CD4-positive, alpha-beta T cell treated with Interleukin-10 for 1 hour (primary cell): ENCODE data around the gene SHKBP1.
"Not testable (repeated sequence)": the region's sequence is repeated elsewhere in the genome, so short reads cannot be mapped to it uniquely, and the experiment has no call there.

Experiments used
- DNase-seq: peaks from one replicate; pipeline ENCODE4 v3.0.0-alpha.2; 2020

The SHKBP1 gene

GRCh38 chr19:40555978-40556689, 20.5 kb upstream of the SHKBP1 start:
- no peak for DNase-seq

GRCh38 chr19:40556953-40557530, 19.6 kb upstream of the SHKBP1 start:
- no peak for DNase-seq

GRCh38 chr19:40559394-40559793, 17.3 kb upstream of the SHKBP1 start:
- DNase-seq = no peak

GRCh38 chr19:40560092-40560507, 16.6 kb upstream of the SHKBP1 start:
- DNase-seq = no peak

- DNase-seq = no peak
These were observed 14.7 kb upstream of the SHKBP1 start for GRCh38 chr19:40561947-40562346.

- DNase-seq = not testable (repeated sequence)
These were observed 12.1 kb upstream of the SHKBP1 start for GRCh38 chr19:40564535-40564934.

GRCh38 chr19:40565355-40565754, 11.3 kb upstream of the SHKBP1 start:
- no peak for DNase-seq

- no peak for DNase-seq
These were observed 10.7 kb upstream of the SHKBP1 start for GRCh38 chr19:40565910-40566495.

GRCh38 chr19:40567040-40567749, 9.5 kb upstream of the SHKBP1 start:
- DNase-seq = no peak

GRCh38 chr19:40567750-40568494, 8.8 kb upstream of the SHKBP1 start:
- no peak for DNase-seq

- DNase-seq = peak; percentile 99
These were observed 6.2 kb upstream of the SHKBP1 start for GRCh38 chr19:40570313-40571004.

- DNase-seq = no peak
These were observed 5.7 kb upstream of the SHKBP1 start for GRCh38 chr19:40571005-40571318.

GRCh38 chr19:40571831-40572495, 4.7 kb upstream of the SHKBP1 start:
- DNase-seq = no peak

- DNase-seq = no peak
These were observed 1.3 kb upstream of the SHKBP1 start for GRCh38 chr19:40575326-40575725.

- DNase-seq = peak; percentile 38
These were observed 505 bp upstream of the SHKBP1 start for GRCh38 chr19:40576151-40576584.

- no peak for DNase-seq
These were observed 1.8 kb downstream of the SHKBP1 start for GRCh38 chr19:40578442-40578908.

- no peak for DNase-seq
These were observed 3.9 kb downstream of the SHKBP1 start for GRCh38 chr19:40580619-40581018.

GRCh38 chr19:40581531-40581930, 4.9 kb downstream of the SHKBP1 start:
- DNase-seq = no peak

GRCh38 chr19:40582467-40582866, 5.8 kb downstream of the SHKBP1 start:
- DNase-seq = no peak

GRCh38 chr19:40583283-40583682, 6.6 kb downstream of the SHKBP1 start:
- DNase-seq = no peak

GRCh38 chr19:40584007-40584406, 7.3 kb downstream of the SHKBP1 start:
- DNase-seq = no peak
